Activated naive CD8-positive, alpha-beta T cell treated with anti-CD3 and anti-CD28 coated beads for 36 hours (primary cell): ENCODE measurements around the gene BCAS3. TPM values are rescaled to one million over a fixed set of nuclear protein-coding genes. Genes with fewer than 3 reads are reported as not detected.
"Not testable (repeated sequence)": the region's sequence is repeated elsewhere in the genome, so short reads cannot be mapped to it uniquely, and the experiment has no call there.

Experiments used
- DNase-seq: peaks from one replicate; pipeline ENCODE4 v3.0.0; 2021
- H3K27ac Mint-ChIP-seq: one replicate; pipeline ENCODE4 v1.8.0; 2022; ENCODE audit warnings: mild to moderate bottlenecking, moderate library complexity, mixed read lengths
- H3K27me3 Mint-ChIP-seq: one replicate; pipeline ENCODE4 v1.8.0; 2022; ENCODE audit warnings: mild to moderate bottlenecking, mixed read lengths
- H3K36me3 Mint-ChIP-seq: one replicate; pipeline ENCODE4 v1.8.0; 2021; ENCODE audit warnings: mild to moderate bottlenecking, mixed read lengths
- H3K4me1 Mint-ChIP-seq: one replicate; pipeline ENCODE4 v1.8.0; 2021; ENCODE audit warnings: mixed read lengths
- H3K4me3 Mint-ChIP-seq: one replicate; pipeline ENCODE4 v1.8.0; 2022; ENCODE audit warnings: mild to moderate bottlenecking, moderate library complexity, mixed read lengths
- H3K9me3 Mint-ChIP-seq: one replicate; pipeline ENCODE4 v1.8.0; 2022; ENCODE audit warnings: mixed read lengths
- total RNA-seq, 2 experiments: library from RNA; stranded (reverse); gene quantifications; one replicate each; pipeline ENCODE4 v1.2.3, GENCODE V29; 2021

The BCAS3 gene
- total RNA-seq, 2 experiments from 2014 or later: 4.9 to 7.0 TPM

GRCh38 chr17:61420745-61421398 lies 743.2 kb downstream of the BCAS3 start:
- Mint-ChIP-seq H3K27me3 (peaks cover 75% of the 10 kb centered on the region), H3K27ac (no peak overlapping the region), H3K9me3 (no peaks in the 10 kb centered on the region), H3K36me3 (no peaks in the 10 kb centered on the region), H3K4me3 (no peak overlapping the region), H3K4me1 (no peaks in the 10 kb centered on the region)
- DNase-seq: no peak

GRCh38 chr17:61421460-61421859 lies 743.8 kb downstream of the BCAS3 start:
- H3K4me3 Mint-ChIP-seq: no peak overlapping the region
- no peak for DNase-seq
- peaks cover 75% of the 10 kb centered on the region for H3K27me3 Mint-ChIP-seq
- no peaks in the 10 kb centered on the region for H3K36me3 Mint-ChIP-seq
- no peak overlapping the region for H3K27ac Mint-ChIP-seq
- H3K4me1 Mint-ChIP-seq: no peaks in the 10 kb centered on the region
- H3K9me3 Mint-ChIP-seq: no peaks in the 10 kb centered on the region

DNA sequence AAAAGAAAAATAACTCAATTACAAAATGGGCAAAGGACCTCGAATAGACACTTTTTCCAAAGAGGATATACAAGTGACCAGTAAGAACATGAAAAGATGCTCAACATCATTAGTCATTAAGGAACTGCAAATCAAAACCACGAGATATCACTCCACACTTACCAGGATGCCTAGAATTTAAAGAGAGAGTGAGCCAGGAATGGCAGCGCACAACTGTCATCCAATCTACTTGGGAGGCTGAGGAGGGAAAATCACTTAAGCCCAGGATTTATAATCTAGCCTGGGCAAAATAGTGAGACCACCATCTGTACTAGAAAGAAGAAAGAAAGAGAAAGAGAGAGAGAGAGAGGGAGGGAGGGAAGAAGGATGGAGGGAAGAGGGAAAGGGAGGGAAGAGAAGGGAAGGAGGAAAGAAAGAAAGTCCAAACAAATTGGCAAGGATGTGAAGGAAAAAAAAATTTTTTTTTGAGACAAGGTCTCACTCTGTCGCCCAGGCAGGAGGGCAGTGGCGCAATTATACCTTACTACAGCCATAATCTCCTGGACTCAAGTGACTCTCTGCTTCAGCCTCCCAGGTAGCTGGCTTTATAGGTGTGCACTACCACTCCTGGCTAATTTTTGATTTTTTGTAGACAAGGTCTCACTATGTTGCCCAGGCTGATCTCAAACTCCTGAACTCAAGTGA lies 744.6 kb downstream of the BCAS3 start:
- H3K27me3 Mint-ChIP-seq: peaks cover 68% of the 10 kb centered on the region

GRCh38 chr17:61422869-61423268 lies 745.2 kb downstream of the BCAS3 start:
- no peak for DNase-seq
- Mint-ChIP-seq H3K27me3 (peaks cover 65% of the 10 kb centered on the region), H3K9me3 (no peaks in the 10 kb centered on the region), H3K4me1 (no peaks in the 10 kb centered on the region), H3K4me3 (no peak overlapping the region), H3K36me3 (no peaks in the 10 kb centered on the region), H3K27ac (no peak overlapping the region)

More for the DNA sequence above, 744.6 kb downstream of the BCAS3 start:
- no peak overlapping the region for H3K27ac Mint-ChIP-seq
- DNase-seq: no peak
- no peak overlapping the region for H3K4me3 Mint-ChIP-seq
- no peaks in the 10 kb centered on the region for H3K4me1 Mint-ChIP-seq
- H3K36me3 Mint-ChIP-seq: no peaks in the 10 kb centered on the region
- no peaks in the 10 kb centered on the region for H3K9me3 Mint-ChIP-seq

GRCh38 chr17:61423967-61424649 lies 746.5 kb downstream of the BCAS3 start:
- Mint-ChIP-seq H3K9me3 (peaks cover 2% of the 10 kb centered on the region), H3K27ac (no peak overlapping the region), H3K27me3 (peaks cover 54% of the 10 kb centered on the region), H3K4me3 (no peak overlapping the region), H3K36me3 (no peaks in the 10 kb centered on the region), H3K4me1 (no peaks in the 10 kb centered on the region)
- no peak for DNase-seq

DNA sequence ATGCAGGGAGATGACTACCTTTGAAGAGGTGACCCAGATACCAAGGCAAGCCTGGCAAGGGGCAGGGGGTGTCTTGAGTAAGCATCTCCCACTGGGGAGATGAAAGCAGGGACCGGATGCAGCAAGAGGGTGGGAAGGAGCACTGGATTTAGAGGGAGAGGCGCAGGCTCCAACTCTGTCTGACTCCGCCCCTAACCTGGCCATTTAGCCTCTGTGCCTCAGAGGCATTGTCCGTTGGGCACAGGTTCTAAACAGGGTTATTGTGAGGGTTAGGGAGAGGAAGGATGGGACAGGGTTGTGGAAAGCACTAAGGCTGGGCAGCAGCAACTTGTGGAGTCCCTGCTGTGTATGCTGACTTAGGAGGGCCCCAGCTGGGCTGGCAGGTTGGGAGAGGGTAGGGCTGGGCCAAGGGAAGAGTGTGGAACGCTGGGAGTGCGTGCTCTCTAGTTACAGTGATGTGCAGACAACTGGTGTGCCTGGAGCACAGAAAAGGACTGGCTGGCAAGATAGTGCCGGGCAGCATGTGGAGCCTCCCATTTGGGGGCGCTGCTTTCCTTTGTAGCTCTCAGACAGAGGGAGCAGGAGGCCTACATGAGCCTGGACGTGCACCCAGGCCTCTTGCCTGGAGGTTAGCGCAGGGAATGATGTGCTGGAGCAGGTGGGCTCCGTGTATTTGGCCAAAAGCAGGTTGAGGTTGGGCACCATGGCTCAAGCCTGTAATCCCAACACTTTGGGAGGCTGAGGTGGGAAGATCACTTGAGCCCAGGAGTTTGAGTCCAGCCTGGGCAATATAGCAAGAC lies 748.2 kb downstream of the BCAS3 start:
- H3K27me3 Mint-ChIP-seq: peaks cover 41% of the 10 kb centered on the region
- no peaks in the 10 kb centered on the region for H3K36me3 Mint-ChIP-seq
- no peak for DNase-seq
- H3K9me3 Mint-ChIP-seq: peaks cover 2% of the 10 kb centered on the region
- no peak overlapping the region for H3K4me3 Mint-ChIP-seq
- H3K4me1 Mint-ChIP-seq: no peaks in the 10 kb centered on the region
- H3K27ac Mint-ChIP-seq: no peak overlapping the region

- Mint-ChIP-seq H3K27me3 (peaks cover 32% of the 10 kb centered on the region), H3K4me1 (no peaks in the 10 kb centered on the region), H3K9me3 (peaks cover 2% of the 10 kb centered on the region), H3K4me3 (no peak overlapping the region), H3K27ac (no peak overlapping the region), H3K36me3 (no peaks in the 10 kb centered on the region)
- DNase-seq: no peak
Observed at GRCh38 chr17:61426482-61427304, 749.0 kb downstream of the BCAS3 start.

DNA sequence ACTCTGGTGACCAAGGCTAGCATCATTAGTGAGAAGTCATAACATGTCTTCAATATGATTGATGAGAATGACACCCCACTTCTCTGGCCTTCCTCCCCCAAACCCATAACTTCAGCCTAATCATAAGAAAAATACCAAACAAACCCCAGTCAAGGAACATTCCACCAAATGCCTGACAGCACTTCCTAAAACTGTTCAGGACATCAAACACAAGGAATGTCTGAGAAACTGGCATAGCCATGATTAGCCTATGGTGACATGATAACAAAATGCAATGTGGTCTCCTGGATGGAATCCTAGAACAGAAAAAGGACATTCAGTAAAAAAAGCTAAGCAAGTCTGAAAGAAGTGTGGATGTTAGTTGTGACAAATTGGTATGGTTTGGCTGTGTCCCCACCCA lies 749.9 kb downstream of the BCAS3 start:
- Mint-ChIP-seq H3K4me3 (no peak overlapping the region), H3K9me3 (peaks cover 2% of the 10 kb centered on the region), H3K27me3 (peaks cover 24% of the 10 kb centered on the region), H3K36me3 (no peaks in the 10 kb centered on the region), H3K27ac (no peak overlapping the region), H3K4me1 (no peaks in the 10 kb centered on the region)
- DNase-seq: no peak

- peaks cover 20% of the 10 kb centered on the region for H3K27me3 Mint-ChIP-seq
- peaks cover 2% of the 10 kb centered on the region for H3K9me3 Mint-ChIP-seq
- H3K4me3 Mint-ChIP-seq: no peak overlapping the region
- H3K36me3 Mint-ChIP-seq: no peaks in the 10 kb centered on the region
- DNase-seq: no peak
- H3K4me1 Mint-ChIP-seq: no peaks in the 10 kb centered on the region
- no peak overlapping the region for H3K27ac Mint-ChIP-seq
Observed at GRCh38 chr17:61429274-61429673, 751.6 kb downstream of the BCAS3 start.

- not testable (repeated sequence) for H3K36me3 Mint-ChIP-seq, DNase-seq, H3K4me1 Mint-ChIP-seq
Observed at GRCh38 chr17:61429831-61430230, 752.2 kb downstream of the BCAS3 start.

GRCh38 chr17:61431594-61432311 lies 754.1 kb downstream of the BCAS3 start:
- no peak for DNase-seq
- H3K27me3 Mint-ChIP-seq: peaks cover 22% of the 10 kb centered on the region
- no peak overlapping the region for H3K27ac Mint-ChIP-seq
- H3K36me3 Mint-ChIP-seq: no peaks in the 10 kb centered on the region
- H3K4me3 Mint-ChIP-seq: no peak overlapping the region
- peaks cover 8% of the 10 kb centered on the region for H3K9me3 Mint-ChIP-seq
- no peaks in the 10 kb centered on the region for H3K4me1 Mint-ChIP-seq

More at GRCh38 chr17:61429831-61430230, 752.2 kb downstream of the BCAS3 start:
- H3K27me3 Mint-ChIP-seq: peaks cover 23% of the 10 kb centered on the region
- not testable (repeated sequence) for H3K9me3 Mint-ChIP-seq, H3K4me3 Mint-ChIP-seq, H3K27ac Mint-ChIP-seq

GRCh38 chr17:61436273-61436672 lies 758.6 kb downstream of the BCAS3 start:
- Mint-ChIP-seq H3K27me3 (peaks cover 51% of the 10 kb centered on the region), H3K4me3 (no peak overlapping the region), H3K36me3 (peaks cover 2% of the 10 kb centered on the region), H3K9me3 (peaks cover 23% of the 10 kb centered on the region), H3K4me1 (peaks cover 3% of the 10 kb centered on the region), H3K27ac (no peak overlapping the region)
- DNase-seq: no peak

GRCh38 chr17:61436995-61437704 lies 759.5 kb downstream of the BCAS3 start:
- no peak for DNase-seq
- Mint-ChIP-seq H3K4me1 (peaks cover 3% of the 10 kb centered on the region), H3K36me3 (peaks cover 2% of the 10 kb centered on the region), H3K27ac (no peak overlapping the region), H3K4me3 (no peak overlapping the region), H3K27me3 (peaks cover 51% of the 10 kb centered on the region), H3K9me3 (peaks cover 23% of the 10 kb centered on the region)
